ENCODE results near the gene SGCD.
"Not testable (repeated sequence)": the region's sequence is repeated elsewhere in the genome, so short reads cannot be mapped to it uniquely, and the experiment has no call there.

The SGCD gene

GRCh38 chr5:156595132-156595787 lies 268.3 kb downstream of the SGCD start:
- Histone ChIP-seq H3K27ac (replicated peaks) (no peak overlapping the region), H3K27me3 (ENCODE audit: insufficient read depth, poor library complexity, severe bottlenecking) (no peaks in the 10 kb centered on the region), H3K4me3 (replicated peaks; ENCODE audit: insufficient read depth, low read length) (no peak overlapping the region)
- no peak for DNase-seq (ENCODE audit: low read depth in 1 of 2, low spot score in 1 of 2)
- TF ChIP-seq SPI1 (IDR thresholded peaks at IDR 0.05; ENCODE audit: borderline replicate concordance, low read depth): no peak
- TF ChIP-seq POLR2AphosphoS5 (IDR thresholded peaks at IDR 0.05; ENCODE audit: low read depth): no peak
- no peak for TF ChIP-seq CTCF (IDR thresholded peaks at IDR 0.05; ENCODE audit: insufficient read depth, low read length)
- no peak for TF ChIP-seq REST (IDR thresholded peaks at IDR 0.05; ENCODE audit: insufficient replicate concordance, low read depth)
- TF ChIP-seq GABPA (IDR thresholded peaks at IDR 0.05; ENCODE audit: low read depth): no peak

- Histone ChIP-seq H3K4me3 (replicated peaks; ENCODE audit: insufficient read depth, low read length) (no peak overlapping the region), H3K27ac (replicated peaks) (no peak overlapping the region), H3K27me3 (ENCODE audit: insufficient read depth, poor library complexity, severe bottlenecking) (no peaks in the 10 kb centered on the region)
- DNase-seq (ENCODE audit: low read depth in 1 of 2, low spot score in 1 of 2): no peak
- TF ChIP-seq GABPA (IDR thresholded peaks at IDR 0.05; ENCODE audit: low read depth) (no peak), REST (IDR thresholded peaks at IDR 0.05; ENCODE audit: insufficient replicate concordance, low read depth) (no peak), CTCF (IDR thresholded peaks at IDR 0.05; ENCODE audit: insufficient read depth, low read length) (no peak), POLR2AphosphoS5 (IDR thresholded peaks at IDR 0.05; ENCODE audit: low read depth) (no peak), SPI1 (IDR thresholded peaks at IDR 0.05; ENCODE audit: borderline replicate concordance, low read depth) (no peak)
Measured at GRCh38 chr5:156597276-156597675, 270.3 kb downstream of the SGCD start.

GRCh38 chr5:156598964-156599363 lies 272.0 kb downstream of the SGCD start:
- Histone ChIP-seq H3K27me3 (ENCODE audit: insufficient read depth, poor library complexity, severe bottlenecking) (no peaks in the 10 kb centered on the region), H3K4me3 (replicated peaks; ENCODE audit: insufficient read depth, low read length) (no peak overlapping the region), H3K27ac (replicated peaks) (no peak overlapping the region)
- DNase-seq (ENCODE audit: low read depth in 1 of 2, low spot score in 1 of 2): no peak
- TF ChIP-seq REST (IDR thresholded peaks at IDR 0.05; ENCODE audit: insufficient replicate concordance, low read depth): no peak
- no peak for TF ChIP-seq CTCF (IDR thresholded peaks at IDR 0.05; ENCODE audit: insufficient read depth, low read length)

- H3K27ac ChIP-seq (replicated peaks); DNase-seq (ENCODE audit: low read depth in 1 of 2, low spot score in 1 of 2); H3K27me3 ChIP-seq (ENCODE audit: insufficient read depth, poor library complexity, severe bottlenecking); H3K4me3 ChIP-seq (replicated peaks; ENCODE audit: insufficient read depth, low read length): not testable (repeated sequence)
Measured at GRCh38 chr5:156610582-156610981, 283.6 kb downstream of the SGCD start.
